IMR-90 (cell line): Measurements from ENCODE around the gene FAM209B. TPM values are rescaled to one million over a fixed set of nuclear protein-coding genes. Genes with fewer than 3 reads are reported as not detected.

ENCODE experiments used
- ATAC-seq: fragments of 200-7000 bp; cut with Tn5 transposase; 2 replicates; pipeline ENCODE4 v1.9.1; 2020; ENCODE audit warnings: low read depth, mild to moderate bottlenecking, moderate library complexity
- BruUV-seq: library from RNA; stranded (reverse); fragments of 400-500 nt; replicated peaks from 2 replicates; lab custom pipeline; 2021; lab: Mats Ljungman, UMichigan
- CTCF ChIA-PET: fragments of 300-600 bp; formaldehyde crosslinking; extraction: SDS; loops from one replicate; lab custom pipeline; 2021; ENCODE audit warnings: antibody characterized with exemption; lab: Yijun Ruan, JAX
- POLR2A ChIA-PET: fragments of 300-600 bp; sonication (Branson Sonifier 250); formaldehyde crosslinking; loops from one replicate; lab custom pipeline; 2022; ENCODE audit warnings: antibody characterized with exemption; ENCODE audit not compliant: unreplicated experiment; lab: Charles Lee
- DNase-seq: peaks from one replicate; pipeline ENCODE4 v3.0.0; 2013
- H2AFZ ChIP-seq: replicated peaks from 2 replicates; pipeline ENCODE3; 2013; ENCODE audit warnings: low read length, mild to moderate bottlenecking; ENCODE audit not compliant: poor library complexity
- H2AK5ac ChIP-seq: 2 replicates; pipeline ENCODE4 v1.6.1; 2013; ENCODE audit warnings: low read depth, low read length, inconsistent platforms
- H2AK9ac ChIP-seq: replicated peaks from 2 replicates; pipeline ENCODE3; 2013; ENCODE audit warnings: mild to moderate bottlenecking, low read depth, low read length, moderate library complexity; ENCODE audit not compliant: poor library complexity
- H2BK120ac ChIP-seq: 2 replicates; pipeline ENCODE4 v1.6.1; 2013; ENCODE audit warnings: low read depth, low read length, inconsistent platforms
- H2BK15ac ChIP-seq: 3 replicates; pipeline ENCODE4 v1.6.1; 2013; ENCODE audit warnings: low read depth, low read length, inconsistent platforms
- H2BK20ac ChIP-seq: 2 replicates; pipeline ENCODE4 v1.6.1; 2013; ENCODE audit warnings: low read depth, mild to moderate bottlenecking, inconsistent platforms, low read length, moderate library complexity
- H2BK5ac ChIP-seq: 2 replicates; pipeline ENCODE4 v1.6.1; 2013; ENCODE audit warnings: mild to moderate bottlenecking, low read depth, low read length, inconsistent platforms; ENCODE audit not compliant: poor library complexity, severe bottlenecking
- H3K14ac ChIP-seq: replicated peaks from 2 replicates; pipeline ENCODE4 v1.6.1; 2013; ENCODE audit warnings: low read depth, low read length, inconsistent platforms
- H3K18ac ChIP-seq: 2 replicates; pipeline ENCODE4 v1.6.1; 2013; ENCODE audit warnings: low read depth, low read length, control low read depth
- H3K23ac ChIP-seq: 2 replicates; pipeline ENCODE4 v1.6.1; 2013; ENCODE audit warnings: low read depth, low read length, inconsistent platforms
- H3K27ac ChIP-seq: 2 replicates; pipeline ENCODE4 v1.5.1; 2013; ENCODE audit warnings: mild to moderate bottlenecking, control low read depth, low read length; ENCODE audit not compliant: insufficient read depth
- H3K27me3 ChIP-seq: 2 replicates; pipeline ENCODE4 v1.6.1; 2013; ENCODE audit warnings: low read length; ENCODE audit not compliant: control insufficient read depth, insufficient read depth
- H3K36me3 ChIP-seq: 2 replicates; pipeline ENCODE4 v1.6.1; 2013; ENCODE audit warnings: low read length, mixed read lengths; ENCODE audit not compliant: control insufficient read depth, insufficient read depth
- H3K4ac ChIP-seq: 2 replicates; pipeline ENCODE4 v1.6.1; 2013; ENCODE audit warnings: low read depth, low read length, inconsistent platforms
- H3K4me1 ChIP-seq: 2 replicates; pipeline ENCODE4 v1.6.1; 2013; ENCODE audit warnings: low read length, mixed read lengths; ENCODE audit not compliant: control insufficient read depth, insufficient read depth
- H3K4me2 ChIP-seq: 2 replicates; pipeline ENCODE4 v1.6.1; 2013; ENCODE audit warnings: low read depth, mild to moderate bottlenecking, control low read depth, low read length, moderate library complexity
- H3K4me3 ChIP-seq: 2 replicates; pipeline ENCODE4 v1.5.1; 2013; ENCODE audit warnings: low read depth, mild to moderate bottlenecking, control low read depth, low read length, moderate library complexity; ENCODE audit not compliant: insufficient read depth
- H3K56ac ChIP-seq: 2 replicates; pipeline ENCODE4 v1.6.1; 2013; ENCODE audit warnings: low read length, inconsistent platforms; ENCODE audit not compliant: insufficient read depth; ENCODE audit errors: extremely low read depth
- H3K79me1 ChIP-seq, 2 experiments: 2 replicates each; pipeline ENCODE4 v1.6.1; 2013; ENCODE audit warnings: low read length in 2 of 2, inconsistent platforms in 1 of 2, low read depth in 1 of 2
- H3K9ac ChIP-seq: 2 replicates; pipeline ENCODE4 v1.6.1; 2013; ENCODE audit warnings: low read depth, low read length, control low read depth
- H3K9me1 ChIP-seq: 2 replicates; pipeline ENCODE4 v1.6.1; 2013; ENCODE audit warnings: low read length, inconsistent platforms; ENCODE audit not compliant: insufficient read depth
- H3K9me3 ChIP-seq: 2 replicates; pipeline ENCODE4 v1.6.1; 2013; ENCODE audit warnings: low read length; ENCODE audit not compliant: control insufficient read depth, insufficient read depth
- H4K20me1 ChIP-seq: 2 replicates; pipeline ENCODE4 v1.6.1; 2013; ENCODE audit warnings: low read length, inconsistent platforms; ENCODE audit not compliant: insufficient read depth
- H4K5ac ChIP-seq: 2 replicates; pipeline ENCODE4 v1.6.1; 2013; ENCODE audit warnings: mild to moderate bottlenecking, low read depth, low read length, control low read depth
- H4K8ac ChIP-seq, 2 experiments: 2 replicates each; pipeline ENCODE4 v1.6.1; 2013; ENCODE audit warnings: low read depth in 2 of 2, low read length in 2 of 2, control low read depth in 1 of 2, inconsistent platforms in 1 of 2
- H4K91ac ChIP-seq: 2 replicates; pipeline ENCODE4 v1.6.1; 2013; ENCODE audit warnings: low read depth, low read length, inconsistent platforms; ENCODE audit not compliant: insufficient read depth
- BHLHE40 ChIP-seq: fragments of 150-350 bp; IDR thresholded peaks from 2 replicates; pipeline ENCODE4 v1.6.1; 2016; ENCODE audit warnings: mild to moderate bottlenecking, low read depth, low read length
- CEBPB ChIP-seq: IDR thresholded peaks from 2 replicates; pipeline ENCODE4 v1.6.1; 2012; ENCODE audit warnings: low read depth, low read length, improper control_type of control experiment
- CHD1 ChIP-seq: IDR thresholded peaks from 2 replicates; pipeline ENCODE4 v1.6.1; 2012; ENCODE audit warnings: low read depth, low read length, improper control_type of control experiment
- ELK1 ChIP-seq: fragments of 150-350 bp; IDR thresholded peaks from 2 replicates; pipeline ENCODE4 v1.6.1; 2016; ENCODE audit warnings: low read depth, mild to moderate bottlenecking, low read length, moderate library complexity, borderline replicate concordance
- FOS ChIP-seq: fragments of 150-350 bp; IDR thresholded peaks from 2 replicates; pipeline ENCODE4 v1.6.1; 2016; ENCODE audit warnings: low read depth, low read length
- MAFK ChIP-seq: IDR thresholded peaks from 2 replicates; pipeline ENCODE4 v1.6.1; 2012; ENCODE audit warnings: low read depth, low read length, improper control_type of control experiment
- MAZ ChIP-seq: IDR thresholded peaks from 2 replicates; pipeline ENCODE4 v1.6.1; 2012; ENCODE audit warnings: low read depth, mild to moderate bottlenecking, low read length, improper control_type of control experiment, moderate library complexity, borderline replicate concordance
- MXI1 ChIP-seq: IDR thresholded peaks from 2 replicates; pipeline ENCODE4 v1.6.1; 2012; ENCODE audit warnings: low read depth, mild to moderate bottlenecking, low read length, moderate library complexity, borderline replicate concordance
- NFE2L2 ChIP-seq: fragments of 150-350 bp; IDR thresholded peaks from 2 replicates; pipeline ENCODE4 v1.6.1; 2016; ENCODE audit warnings: low read depth, mild to moderate bottlenecking, low read length
- POLR2A ChIP-seq: IDR thresholded peaks from 2 replicates; pipeline ENCODE4 v1.6.1; 2012; ENCODE audit warnings: mild to moderate bottlenecking, low read depth, low read length
- RAD21 ChIP-seq: IDR thresholded peaks from 2 replicates; pipeline ENCODE4 v1.6.1; 2012; ENCODE audit warnings: low read length, improper control_type of control experiment
- RCOR1 ChIP-seq: IDR thresholded peaks from 2 replicates; pipeline ENCODE4 v1.6.1; 2012; ENCODE audit warnings: mild to moderate bottlenecking, low read length, improper control_type of control experiment; ENCODE audit not compliant: insufficient replicate concordance
- RFX5 ChIP-seq: IDR thresholded peaks from 2 replicates; pipeline ENCODE4 v1.8.0; 2012; ENCODE audit warnings: low read depth, mild to moderate bottlenecking, low read length, moderate library complexity
- SMC3 ChIP-seq: fragments of 150-350 bp; IDR thresholded peaks from 2 replicates; pipeline ENCODE4 v1.6.1; 2016; ENCODE audit warnings: low read depth, mild to moderate bottlenecking, antibody characterized with exemption, low read length, moderate library complexity
- USF2 ChIP-seq: fragments of 150-350 bp; IDR thresholded peaks from 2 replicates; pipeline ENCODE4 v1.6.1; 2017; ENCODE audit warnings: mild to moderate bottlenecking, antibody characterized with exemption, low read length, low read depth
- WGBS, 2 experiments: methylation state at CpG; one replicate each; pipeline versions ENCODE4 v1.1.5 to v1.1.7; 2013; ENCODE audit warnings: missing lambda C conversion rate in 2 of 2; ENCODE audit not compliant: insufficient read length in 1 of 2; ENCODE audit errors: extremely low coverage in 2 of 2; 5-methylcytosine and 5-hydroxymethylcytosine counted together
- dilution Hi-C: fragments of 300-500 bp; cut with HindIII; formaldehyde crosslinking; loops from one replicate; pipeline ENCODE4 v1.14.3; 2018; ENCODE audit warnings: low sequenced_read_pairs; ENCODE audit not compliant: unreplicated experiment
- in situ Hi-C: fragments of 300-500 bp; cut with MboI; formaldehyde crosslinking; loops from 3 replicates; pipeline ENCODE4 v1.14.3; 2019; ENCODE audit warnings: low sequenced_read_pairs, inconsistent platforms, mixed read lengths
- intact Hi-C: fragments of 100-400 bp; cut with micrococcal nuclease; formaldehyde crosslinking; loops from 2 replicates; pipeline ENCODE4 v1.10.0; 2022
- polyA plus RNA-seq, 3 experiments: library from polyadenylated mRNA; depleted of rRNA; stranded (reverse); fragments of >200 nt; gene quantifications; 2 replicates each; pipeline ENCODE4 v1.2.3, GENCODE V29; 2012; ENCODE audit warnings: low replicate concordance in 1 of 3
- total RNA-seq: library from RNA; depleted of rRNA; stranded (reverse); fragments of >200 nt; gene quantifications from 2 replicates; pipeline ENCODE4 v1.2.3, GENCODE V29; 2012
- TF ChIP-seq, protein P1 (sequence below): conservative IDR thresholded peaks from 2 replicates; pipeline ENCODE4 v1.5.1; 2012; ENCODE audit warnings: mild to moderate bottlenecking, low read depth, low read length, improper control_type of control experiment

The FAM209B gene
- total and polyA plus RNA-seq, 2 of the 4 experiments (the other 2 are of a cell fraction): 0.24 TPM; not detected in 1

- no peak overlapping the region for H3K4me3 ChIP-seq
- H4K20me1 ChIP-seq: 0 out of 2 replicates have a peak, but pooled peaks cover 5% of the 10 kb centered on the region
- no peak overlapping the region for H2BK120ac ChIP-seq
- no peak overlapping the region for H4K91ac ChIP-seq
- no peak overlapping the region for H3K14ac ChIP-seq
- H2BK15ac ChIP-seq: no peak overlapping the region
- no peaks in the 10 kb centered on the region for H3K9me3 ChIP-seq
- H3K79me1 ChIP-seq: peaks cover 25 to 30% of the 10 kb centered on the region in 2 experiments
- no TSS peak for BruUV-seq
- ChIA-PET CTCF (interaction anchor here (0.7 kb wide), 1 partner anchor 181 kb away, joined by 5 read pairs; no protein-coding TSS in a partner anchor), POLR2A (interaction anchor here (0.5 kb wide), 1 partner anchor 222 kb away, joined by 3 read pairs; no protein-coding TSS in a partner anchor)
- H2AK5ac ChIP-seq: no peak overlapping the region
- H2AFZ ChIP-seq: no peak overlapping the region
- H2AK9ac ChIP-seq: no peak overlapping the region
- no peak overlapping the region for H3K4ac ChIP-seq
- H3K27ac ChIP-seq: no peak overlapping the region
- TF ChIP-seq MAZ: no peak
- no peak for TF ChIP-seq CHD1
- no peak for TF ChIP-seq ELK1
- no peak for TF ChIP-seq CEBPB
- TF ChIP-seq MXI1: no peak
- TF ChIP-seq RAD21: no peak
- TF ChIP-seq NFE2L2: no peak
- no peak for TF ChIP-seq POLR2A
- TF ChIP-seq USF2: no peak
- TF ChIP-seq BHLHE40: no peak
- TF ChIP-seq RFX5: no peak
- TF ChIP-seq MAFK: no peak
- TF ChIP-seq, protein P1, sequence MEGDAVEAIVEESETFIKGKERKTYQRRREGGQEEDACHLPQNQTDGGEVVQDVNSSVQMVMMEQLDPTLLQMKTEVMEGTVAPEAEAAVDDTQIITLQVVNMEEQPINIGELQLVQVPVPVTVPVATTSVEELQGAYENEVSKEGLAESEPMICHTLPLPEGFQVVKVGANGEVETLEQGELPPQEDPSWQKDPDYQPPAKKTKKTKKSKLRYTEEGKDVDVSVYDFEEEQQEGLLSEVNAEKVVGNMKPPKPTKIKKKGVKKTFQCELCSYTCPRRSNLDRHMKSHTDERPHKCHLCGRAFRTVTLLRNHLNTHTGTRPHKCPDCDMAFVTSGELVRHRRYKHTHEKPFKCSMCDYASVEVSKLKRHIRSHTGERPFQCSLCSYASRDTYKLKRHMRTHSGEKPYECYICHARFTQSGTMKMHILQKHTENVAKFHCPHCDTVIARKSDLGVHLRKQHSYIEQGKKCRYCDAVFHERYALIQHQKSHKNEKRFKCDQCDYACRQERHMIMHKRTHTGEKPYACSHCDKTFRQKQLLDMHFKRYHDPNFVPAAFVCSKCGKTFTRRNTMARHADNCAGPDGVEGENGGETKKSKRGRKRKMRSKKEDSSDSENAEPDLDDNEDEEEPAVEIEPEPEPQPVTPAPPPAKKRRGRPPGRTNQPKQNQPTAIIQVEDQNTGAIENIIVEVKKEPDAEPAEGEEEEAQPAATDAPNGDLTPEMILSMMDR: no peak
- TF ChIP-seq SMC3: no peak
- TF ChIP-seq RCOR1: no peak
- no peak for TF ChIP-seq FOS
- no peak overlapping the region for H3K18ac ChIP-seq
- ATAC-seq: no peak
- H3K4me2 ChIP-seq: no peak overlapping the region
- in situ Hi-C loops: no loop called here
- no peaks in the 10 kb centered on the region for H3K9me1 ChIP-seq
- dilution Hi-C loops: no loop called here
- H3K27me3 ChIP-seq: no peaks in the 10 kb centered on the region
- no peak overlapping the region for H3K9ac ChIP-seq
- no peak overlapping the region for H3K23ac ChIP-seq
- intact Hi-C loops: no loop called here
- H3K4me1 ChIP-seq: no peaks in the 10 kb centered on the region
- peaks cover 21% of the 10 kb centered on the region for H3K36me3 ChIP-seq
- H2BK5ac ChIP-seq: no peak overlapping the region
- no CpG with 5 or more reads among the region's 1 CpG for WGBS, 2 experiments
- DNase-seq: no peak
- H4K5ac ChIP-seq: no peak overlapping the region
- H3K56ac ChIP-seq: no peak overlapping the region
- H2BK20ac ChIP-seq: no peak overlapping the region
- H4K8ac ChIP-seq: no peak overlapping the region
Measured at GRCh38 chr20:56501116-56501515, 31.9 kb upstream of the FAM209B start.
